ENCODE results near the gene PRLH.

The PRLH gene

GRCh38 chr2:237563816-237564215 lies 2.6 kb upstream of the PRLH start:
- DNase-seq: no peak

GRCh38 chr2:237564526-237565131 lies 1.7 kb upstream of the PRLH start:
- no peak for DNase-seq

- DNase-seq: no peak
Observed at GRCh38 chr2:237565974-237566373, 400 bp upstream of the PRLH start.

GRCh38 chr2:237567276-237568029 lies 1.1 kb downstream of the PRLH start:
- DNase-seq: peak in 15 of 56 donors; percentile 5 to 66 (median 25)

- no peak for DNase-seq
Observed at GRCh38 chr2:237568121-237568660, 1.8 kb downstream of the PRLH start.

GRCh38 chr2:237569041-237569440 lies 2.7 kb downstream of the PRLH start:
- no peak for DNase-seq

- DNase-seq: no peak
Observed at GRCh38 chr2:237569896-237570295, 3.5 kb downstream of the PRLH start.

GRCh38 chr2:237570776-237571335 lies 4.5 kb downstream of the PRLH start:
- no peak for DNase-seq

- no peak for DNase-seq
Observed at GRCh38 chr2:237571551-237571950, 5.2 kb downstream of the PRLH start.

GRCh38 chr2:237572021-237572741 lies 5.8 kb downstream of the PRLH start:
- DNase-seq: peak; percentile 33 to 90 (median 69)

GRCh38 chr2:237572742-237573101 lies 6.3 kb downstream of the PRLH start:
- DNase-seq: no peak

GRCh38 chr2:237573721-237574415 lies 7.5 kb downstream of the PRLH start:
- no peak for DNase-seq

- DNase-seq: no peak
Observed at GRCh38 chr2:237574467-237574866, 8.1 kb downstream of the PRLH start.

- DNase-seq: no peak
Observed at GRCh38 chr2:237574894-237575868, 8.8 kb downstream of the PRLH start.

GRCh38 chr2:237575869-237576862 lies 9.8 kb downstream of the PRLH start:
- DNase-seq: no peak

- no peak for DNase-seq
Observed at GRCh38 chr2:237576974-237577373, 10.6 kb downstream of the PRLH start.

- no peak for DNase-seq
Observed at GRCh38 chr2:237577458-237577857, 11.1 kb downstream of the PRLH start.

- no peak for DNase-seq
Observed at GRCh38 chr2:237577956-237578870, 11.8 kb downstream of the PRLH start.

All from amygdala (tissue), 56 donors.